COLO668 (cell line): Measurements from ENCODE around the gene ARHGEF26.
"Not testable (repeated sequence)": the region's sequence is repeated elsewhere in the genome, so short reads cannot be mapped to it uniquely, and the experiment has no call there.

Source experiments
- DNase-seq: peaks from one replicate; lab custom pipeline; 2025; ENCODE audit not compliant: unreplicated experiment; lab: John Stamatoyannopoulos, UW

The ARHGEF26 gene

GRCh38 chr3:154120961-154121700 is at the start of gene ARHGEF26:
ARHGEF26 (plus strand) TSS chr3:154121390; CDS start chr3:154121993, 603 bp downstream.
- peak; percentile 79 for DNase-seq

- no peak for DNase-seq
Observed at GRCh38 chr3:154074966-154075365, 46.2 kb upstream of the ARHGEF26 start.

- no peak for DNase-seq
Observed at GRCh38 chr3:154078672-154079071, 42.5 kb upstream of the ARHGEF26 start.

- DNase-seq: no peak
Observed at GRCh38 chr3:154081305-154081704, 39.9 kb upstream of the ARHGEF26 start.

GRCh38 chr3:154085071-154085470 is 36.1 kb upstream of the ARHGEF26 start:
- no peak for DNase-seq

- DNase-seq: no peak
Observed at GRCh38 chr3:154085799-154086198, 35.4 kb upstream of the ARHGEF26 start.

GRCh38 chr3:154086286-154086685 is 34.9 kb upstream of the ARHGEF26 start:
- DNase-seq: no peak

GRCh38 chr3:154087756-154088480 is 33.3 kb upstream of the ARHGEF26 start:
- not testable (repeated sequence) for DNase-seq

GRCh38 chr3:154089421-154090420 is 31.5 kb upstream of the ARHGEF26 start:
- no peak for DNase-seq

- DNase-seq: no peak
Observed at GRCh38 chr3:154094051-154094450, 27.1 kb upstream of the ARHGEF26 start.

- DNase-seq: no peak
Observed at GRCh38 chr3:154095832-154096421, 25.3 kb upstream of the ARHGEF26 start.

GRCh38 chr3:154098376-154098775 is 22.8 kb upstream of the ARHGEF26 start:
- DNase-seq: no peak

GRCh38 chr3:154100556-154100955 is 20.6 kb upstream of the ARHGEF26 start:
- no peak for DNase-seq

GRCh38 chr3:154101250-154101649 is 19.9 kb upstream of the ARHGEF26 start:
- DNase-seq: no peak

- no peak for DNase-seq
Observed at GRCh38 chr3:154102225-154102624, 19.0 kb upstream of the ARHGEF26 start.

GRCh38 chr3:154105218-154105975 is 15.8 kb upstream of the ARHGEF26 start:
- no peak for DNase-seq

GRCh38 chr3:154111365-154111935 is 9.7 kb upstream of the ARHGEF26 start:
- no peak for DNase-seq

GRCh38 chr3:154112146-154112852 is 8.9 kb upstream of the ARHGEF26 start:
- DNase-seq: no peak

GRCh38 chr3:154113609-154114008 is 7.6 kb upstream of the ARHGEF26 start:
- no peak for DNase-seq
